Spleen (tissue), 7 donors: ENCODE data around the gene MAD2L1BP.

Source experiments
- POLR2A ChIP-seq, 3 donors: fragments of 450-650 bp; IDR thresholded peaks; one replicate each; pipeline ENCODE4 v1.5.1; 2017; ENCODE audit warnings: antibody characterized with exemption in 3 of 3, mild to moderate bottlenecking in 1 of 3
- POLR2AphosphoS5 ChIP-seq, 3 donors: sonication (generic); formaldehyde crosslinking; IDR thresholded peaks; one replicate each; pipeline ENCODE4 v1.5.1; 2017; ENCODE audit warnings: antibody characterized with exemption in 3 of 3
- TF ChIP-seq, protein P1 (sequence below), 11 experiments: fragments of 200-600 bp in 7 of 11; fragments of 450-650 bp in 4 of 11; sonication (generic) in 4 of 11; IDR thresholded peaks in 8 of 11; conservative IDR thresholded peaks in 3 of 11; 1 replicate in 7 of 11; 2 replicates in 4 of 11; pipeline versions ENCODE4 v1.4.0 to v1.8.0; 2016 to 2021; ENCODE audit warnings: antibody characterized with exemption in 11 of 11, inconsistent platforms in 4 of 11, mild to moderate bottlenecking in 1 of 11
- donor health status: DM: no; HTN: no; CAD: no; lungs with moderate emphysema.
- donor health status: DM: no; HTN: no; CAD: no.
- donor health status: DM: no; HTN: no; CAD: no.

GRCh38 chr6:43622541-43622940 is 13.1 kb upstream of the MAD2L1BP start:
- TF ChIP-seq POLR2A (IDR thresholded peaks at IDR 0.05) = no peak
- TF ChIP-seq, protein P1, sequence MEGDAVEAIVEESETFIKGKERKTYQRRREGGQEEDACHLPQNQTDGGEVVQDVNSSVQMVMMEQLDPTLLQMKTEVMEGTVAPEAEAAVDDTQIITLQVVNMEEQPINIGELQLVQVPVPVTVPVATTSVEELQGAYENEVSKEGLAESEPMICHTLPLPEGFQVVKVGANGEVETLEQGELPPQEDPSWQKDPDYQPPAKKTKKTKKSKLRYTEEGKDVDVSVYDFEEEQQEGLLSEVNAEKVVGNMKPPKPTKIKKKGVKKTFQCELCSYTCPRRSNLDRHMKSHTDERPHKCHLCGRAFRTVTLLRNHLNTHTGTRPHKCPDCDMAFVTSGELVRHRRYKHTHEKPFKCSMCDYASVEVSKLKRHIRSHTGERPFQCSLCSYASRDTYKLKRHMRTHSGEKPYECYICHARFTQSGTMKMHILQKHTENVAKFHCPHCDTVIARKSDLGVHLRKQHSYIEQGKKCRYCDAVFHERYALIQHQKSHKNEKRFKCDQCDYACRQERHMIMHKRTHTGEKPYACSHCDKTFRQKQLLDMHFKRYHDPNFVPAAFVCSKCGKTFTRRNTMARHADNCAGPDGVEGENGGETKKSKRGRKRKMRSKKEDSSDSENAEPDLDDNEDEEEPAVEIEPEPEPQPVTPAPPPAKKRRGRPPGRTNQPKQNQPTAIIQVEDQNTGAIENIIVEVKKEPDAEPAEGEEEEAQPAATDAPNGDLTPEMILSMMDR (IDR thresholded peaks at IDR 0.05 in 8 of 11, conservative IDR thresholded peaks at IDR 0.05 in 3 of 11) = no peak
- TF ChIP-seq POLR2AphosphoS5 (IDR thresholded peaks at IDR 0.05) = peak; percentile 28 to 69 (median 32)
